CD14-positive monocyte (primary cell): Measurements from ENCODE around the gene PPP1R1A. TPM values are rescaled to one million over a fixed set of nuclear protein-coding genes. Genes with fewer than 3 reads are reported as not detected.
A peak's percentile ranks its signal among the peaks of the same experiment; 100 is the strongest.

Source experiments
- DNase-seq, 3 donors: peaks; one replicate each; pipeline ENCODE4 v3.0.0-alpha.2; 2011 to 2022
- H2AFZ ChIP-seq: 2 replicates; pipeline ENCODE4 v1.6.0; 2012; ENCODE audit warnings: mild to moderate bottlenecking, low read depth, low read length, inconsistent platforms; ENCODE audit not compliant: insufficient read depth, poor library complexity, severe bottlenecking
- H3K27ac ChIP-seq, 2 donors: 1 replicate in 1 of 2; 2 replicates in 1 of 2; pipeline ENCODE4 v1.5.1; 2012 to 2013; ENCODE audit warnings: low read length in 2 of 2, control low read depth in 1 of 2, inconsistent platforms in 1 of 2, low read depth in 1 of 2, mild to moderate bottlenecking in 1 of 2
- H3K27me3 ChIP-seq, 2 donors: one replicate each; pipeline versions ENCODE4 v1.6.0 to v1.6.1; 2011 to 2013; ENCODE audit warnings: low read length in 2 of 2; ENCODE audit not compliant: control insufficient read depth in 2 of 2, insufficient read depth in 2 of 2
- H3K36me3 ChIP-seq, 2 donors: replicated peaks in 1 of 2; 1 replicate in 1 of 2; 2 replicates in 1 of 2; pipeline versions ENCODE4 v1.5.1 to v1.6.1; 2012 to 2013; ENCODE audit warnings: low read length in 2 of 2, control low read depth in 1 of 2, inconsistent platforms in 1 of 2, mild to moderate bottlenecking in 1 of 2; ENCODE audit not compliant: insufficient read depth in 2 of 2, control insufficient read depth in 1 of 2
- H3K4me1 ChIP-seq, 2 donors: 1 replicate in 1 of 2; 2 replicates in 1 of 2; pipeline versions ENCODE4 v1.5.1 to v1.6.1; 2012 to 2013; ENCODE audit warnings: low read length in 2 of 2, control low read depth in 1 of 2, inconsistent platforms in 1 of 2, mild to moderate bottlenecking in 1 of 2, moderate library complexity in 1 of 2; ENCODE audit not compliant: insufficient read depth in 2 of 2, control insufficient read depth in 1 of 2
- H3K4me2 ChIP-seq: replicated peaks from 2 replicates; pipeline ENCODE3; 2012; ENCODE audit warnings: low read length, moderate library complexity, mild to moderate bottlenecking; ENCODE audit not compliant: poor library complexity, severe bottlenecking; ENCODE audit errors: extremely low read depth
- H3K4me3 ChIP-seq, 3 experiments: fragments of 200-600 bp in 1 of 3; sonication (generic) in 1 of 3; replicated peaks in 1 of 3; 1 replicate in 2 of 3; 2 replicates in 1 of 3; pipeline ENCODE4 v1.5.1; 2011 to 2013; ENCODE audit warnings: low read length in 3 of 3, mild to moderate bottlenecking in 3 of 3, control low read depth in 2 of 3, low read depth in 2 of 3, inconsistent platforms in 1 of 3, moderate library complexity in 1 of 3
- H3K79me2 ChIP-seq: 2 replicates; pipeline ENCODE4 v1.6.0; 2012; ENCODE audit warnings: mild to moderate bottlenecking, control low read depth, inconsistent platforms, low read length, moderate library complexity; ENCODE audit not compliant: insufficient read depth
- H3K9ac ChIP-seq: 2 replicates; pipeline ENCODE4 v1.6.0; 2017; ENCODE audit warnings: low read length, mild to moderate bottlenecking; ENCODE audit not compliant: insufficient read depth, poor library complexity, severe bottlenecking
- H3K9me3 ChIP-seq, 2 donors: replicated peaks in 1 of 2; 1 replicate in 1 of 2; 2 replicates in 1 of 2; pipeline versions ENCODE4 v1.5.1 to v1.6.1; 2012 to 2013; ENCODE audit warnings: low read length in 2 of 2, control low read depth in 1 of 2; ENCODE audit not compliant: control insufficient read depth in 1 of 2, insufficient read depth in 1 of 2
- H4K20me1 ChIP-seq: 2 replicates; pipeline ENCODE4 v1.6.0; 2012; ENCODE audit warnings: mild to moderate bottlenecking, low read length, control low read depth, moderate library complexity; ENCODE audit not compliant: insufficient read depth
- H3K27ac Mint-ChIP-seq, 7 donors: one replicate each; pipeline ENCODE4 v1.8.0; 2020; ENCODE audit warnings: mild to moderate bottlenecking in 7 of 7, mixed read lengths in 7 of 7, moderate library complexity in 6 of 7, inconsistent platforms in 2 of 7
- H3K27me3 Mint-ChIP-seq, 3 donors: one replicate each; pipeline ENCODE4 v1.8.0; 2021 to 2022; ENCODE audit warnings: low read depth in 3 of 3, mild to moderate bottlenecking in 3 of 3, mixed read lengths in 3 of 3, moderate library complexity in 3 of 3, inconsistent platforms in 1 of 3
- H3K36me3 Mint-ChIP-seq, 2 donors: one replicate each; pipeline ENCODE4 v1.8.0; 2020; ENCODE audit warnings: mixed read lengths in 2 of 2, inconsistent platforms in 1 of 2, mild to moderate bottlenecking in 1 of 2
- H3K4me1 Mint-ChIP-seq: one replicate; pipeline ENCODE4 v1.8.0; 2020; ENCODE audit warnings: mild to moderate bottlenecking, mixed read lengths
- H3K4me3 Mint-ChIP-seq, 2 donors: one replicate each; pipeline ENCODE4 v1.8.0; 2020; ENCODE audit warnings: mild to moderate bottlenecking in 2 of 2, mixed read lengths in 2 of 2, moderate library complexity in 1 of 2
- H3K9me3 Mint-ChIP-seq, 7 donors: one replicate each; pipeline ENCODE4 v1.8.0; 2020 to 2022; ENCODE audit warnings: mixed read lengths in 7 of 7, mild to moderate bottlenecking in 6 of 7, moderate library complexity in 6 of 7, inconsistent platforms in 2 of 7
- WGBS: methylation state at CpG from one replicate; pipeline ENCODE4 v1.1.5; 2013; ENCODE audit warnings: missing lambda C conversion rate; ENCODE audit not compliant: insufficient coverage; 5-methylcytosine and 5-hydroxymethylcytosine counted together
- intact Hi-C, 2 donors: fragments of 100-400 bp; cut with micrococcal nuclease; formaldehyde crosslinking; loops; one replicate each; pipeline versions ENCODE4 v1.15.0 to v1.15.1; 2023
- polyA plus RNA-seq, 3 donors: library from polyadenylated mRNA; depleted of rRNA in 1 of 3; unstranded in 2 of 3; stranded (reverse) in 1 of 3; fragments of 300-500 nt in 2 of 3; fragments of >200 nt in 1 of 3; fragmentation: Illumina TruSeq in 2 of 3; gene quantifications; 1 replicate in 2 of 3; 2 replicates in 1 of 3; pipeline ENCODE4 v1.2.3, GENCODE V29; 2012 to 2021
- TF ChIP-seq, protein P1 (sequence below): fragments of 200-600 bp; IDR thresholded peaks from one replicate; pipeline ENCODE4 v1.8.0; 2022; ENCODE audit warnings: antibody characterized with exemption, mild to moderate bottlenecking

PPP1R1A gene
- polyA plus RNA-seq, 3 donors = not detected

DNA sequence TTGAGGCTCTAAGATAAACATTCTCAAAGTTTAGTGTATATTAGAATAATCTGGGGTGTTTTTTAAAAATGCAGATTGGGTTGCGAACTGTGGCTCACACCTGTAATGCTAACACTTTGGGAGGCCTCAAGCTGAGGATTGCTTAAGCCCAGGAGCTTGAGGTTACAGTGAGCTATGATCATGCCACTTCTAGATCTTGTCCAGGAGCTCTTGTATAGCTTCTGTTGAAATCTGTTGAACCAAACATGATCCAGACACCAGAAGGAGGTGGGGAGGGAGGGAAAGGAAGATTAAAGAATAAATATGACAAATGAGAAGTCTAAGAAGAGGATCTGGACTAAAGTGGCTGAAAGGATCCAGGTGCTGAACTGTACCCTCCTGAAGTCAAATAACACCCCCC lies 24.7 kb downstream of the PPP1R1A start:
- no CpG with 5 or more reads among the region's 1 CpG for WGBS
- Histone ChIP-seq H3K27ac (no peak overlapping the region), H3K9ac (no peak overlapping the region), H3K4me3 (no peak overlapping the region), H3K27me3 (no peaks in the 10 kb centered on the region), H3K4me1 (peaks cover 25% of the 10 kb centered on the region in 2 donors), H3K79me2 (no peaks in the 10 kb centered on the region), H4K20me1 (no peaks in the 10 kb centered on the region), H2AFZ (no peak overlapping the region), H3K4me2 (no peak overlapping the region), H3K36me3 (peaks cover 0 to 4% of the 10 kb centered on the region in 2 donors), H3K9me3 (no peaks in the 10 kb centered on the region)
- Mint-ChIP-seq H3K4me3 (no peak overlapping the region), H3K4me1 (peaks cover 27% of the 10 kb centered on the region), H3K27me3 (peaks cover 0 to 3% (median 0%) of the 10 kb centered on the region in 3 donors), H3K27ac (no peak overlapping the region), H3K9me3 (peaks cover 0 to 2% (median 0%) of the 10 kb centered on the region in 7 donors), H3K36me3 (peaks cover 7 to 22% of the 10 kb centered on the region in 2 donors)
- intact Hi-C loops = no loop called here
- TF ChIP-seq, protein P1, sequence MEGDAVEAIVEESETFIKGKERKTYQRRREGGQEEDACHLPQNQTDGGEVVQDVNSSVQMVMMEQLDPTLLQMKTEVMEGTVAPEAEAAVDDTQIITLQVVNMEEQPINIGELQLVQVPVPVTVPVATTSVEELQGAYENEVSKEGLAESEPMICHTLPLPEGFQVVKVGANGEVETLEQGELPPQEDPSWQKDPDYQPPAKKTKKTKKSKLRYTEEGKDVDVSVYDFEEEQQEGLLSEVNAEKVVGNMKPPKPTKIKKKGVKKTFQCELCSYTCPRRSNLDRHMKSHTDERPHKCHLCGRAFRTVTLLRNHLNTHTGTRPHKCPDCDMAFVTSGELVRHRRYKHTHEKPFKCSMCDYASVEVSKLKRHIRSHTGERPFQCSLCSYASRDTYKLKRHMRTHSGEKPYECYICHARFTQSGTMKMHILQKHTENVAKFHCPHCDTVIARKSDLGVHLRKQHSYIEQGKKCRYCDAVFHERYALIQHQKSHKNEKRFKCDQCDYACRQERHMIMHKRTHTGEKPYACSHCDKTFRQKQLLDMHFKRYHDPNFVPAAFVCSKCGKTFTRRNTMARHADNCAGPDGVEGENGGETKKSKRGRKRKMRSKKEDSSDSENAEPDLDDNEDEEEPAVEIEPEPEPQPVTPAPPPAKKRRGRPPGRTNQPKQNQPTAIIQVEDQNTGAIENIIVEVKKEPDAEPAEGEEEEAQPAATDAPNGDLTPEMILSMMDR = no peak
- DNase-seq = no peak

DNA sequence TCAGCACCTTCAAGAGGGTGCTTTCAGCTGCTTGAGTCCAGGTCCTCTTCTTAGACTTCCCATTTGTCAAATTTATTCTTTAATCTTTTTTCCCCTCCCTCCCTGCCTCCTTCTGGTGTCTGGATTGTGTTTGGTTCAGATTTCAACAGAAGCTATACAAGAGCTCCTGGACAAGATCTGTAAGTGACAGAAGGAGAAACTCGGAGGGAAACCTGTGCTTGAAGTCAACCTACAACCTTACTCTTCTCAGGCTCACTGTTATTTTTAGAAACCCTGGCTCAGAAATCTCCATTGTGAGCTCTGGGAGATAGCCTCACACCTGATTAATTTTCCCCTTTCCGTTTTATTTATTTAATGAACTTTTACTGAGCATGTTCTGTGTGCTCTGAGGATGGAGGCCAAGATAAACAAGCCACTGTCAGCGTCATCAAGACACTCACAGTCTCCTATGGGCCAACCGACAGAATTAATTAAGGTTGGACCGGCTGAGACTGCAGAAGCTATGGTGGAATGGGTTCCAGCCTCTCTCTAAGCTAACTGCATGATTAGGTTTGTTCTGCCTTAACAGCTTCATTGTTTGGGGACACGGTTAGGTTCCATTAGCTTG lies 25.6 kb downstream of the PPP1R1A start:
- H3K4me3 Mint-ChIP-seq = no peak overlapping the region
- TF ChIP-seq, protein P1 = no peak

More for the DNA sequence above, 25.6 kb downstream of the PPP1R1A start:
- H3K27me3 Mint-ChIP-seq = peaks cover 0 to 3% (median 0%) of the 10 kb centered on the region in 3 donors
- Histone ChIP-seq H3K36me3 (no peaks in the 10 kb centered on the region), H3K4me3 (no peak overlapping the region), H4K20me1 (no peaks in the 10 kb centered on the region), H3K79me2 (no peaks in the 10 kb centered on the region), H3K4me2 (no peak overlapping the region), H3K27me3 (no peaks in the 10 kb centered on the region), H3K9me3 (no peaks in the 10 kb centered on the region), H3K9ac (no peak overlapping the region), H3K27ac (no peak overlapping the region), H3K4me1 (peaks cover 25% of the 10 kb centered on the region in 2 donors), H2AFZ (no peak overlapping the region)
- intact Hi-C loops = no loop called here
- no peak for DNase-seq
- peaks cover 5 to 15% of the 10 kb centered on the region in 2 donors for H3K36me3 Mint-ChIP-seq
- peaks cover 0 to 2% (median 0%) of the 10 kb centered on the region in 7 donors for H3K9me3 Mint-ChIP-seq
- H3K4me1 Mint-ChIP-seq = peaks cover 27% of the 10 kb centered on the region
- WGBS = 100% methylated on average over 2 of the region's 6 CpGs
- peak overlapping the region in 1 of 7 donors; percentile 21 for H3K27ac Mint-ChIP-seq
